HG02943 (cell line): ENCODE results near the gene TOMM70.
A peak's percentile ranks its signal among the peaks of the same experiment; 100 is the strongest.
"Not testable (repeated sequence)": the region's sequence is repeated elsewhere in the genome, so short reads cannot be mapped to it uniquely, and the experiment has no call there.

Experiments used
- ATAC-seq: cut with Tn5 transposase; IDR thresholded peaks from one replicate; pipeline ENCODE4 v1.9.1; 2021; ENCODE audit warnings: mild to moderate bottlenecking, low read depth, moderate library complexity; ENCODE audit not compliant: unreplicated experiment

Gene TOMM70

GRCh38 chr3:100400780-100401673 is at the start of gene TOMM70, which contains the start of gene LNP1:
Gene TOMM70, minus strand, starts transcription at chr3:100401089. Its CDS starts 140 bp downstream, at chr3:100400949.
Gene LNP1, plus strand, starts transcription at chr3:100401539. Its CDS starts 28,191 bp downstream, at chr3:100429730.
- ATAC-seq: peak; percentile 94

DNA sequence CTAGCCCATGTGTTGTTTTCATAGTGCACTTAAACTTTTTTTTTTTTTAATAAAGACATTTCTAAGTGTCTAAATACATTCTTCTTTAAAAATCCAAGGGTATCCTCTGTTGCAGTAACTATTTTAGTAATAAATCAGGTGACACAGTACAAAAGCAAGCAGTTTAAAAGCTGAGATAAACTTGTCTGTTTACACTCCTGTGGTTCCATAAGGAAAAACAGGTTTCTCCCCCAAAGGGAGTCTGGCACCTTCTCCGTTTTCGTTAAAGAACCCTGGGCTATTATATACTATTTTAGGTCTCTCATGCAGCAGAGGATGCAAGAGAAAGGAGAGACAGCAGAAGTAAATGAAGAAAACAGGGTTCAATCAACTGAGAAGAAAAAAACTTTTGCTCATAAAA is 48.3 kb upstream of the TOMM70 start:
- no peak for ATAC-seq

GRCh38 chr3:100448079-100448478 is 47.2 kb upstream of the TOMM70 start:
- no peak for ATAC-seq

DNA sequence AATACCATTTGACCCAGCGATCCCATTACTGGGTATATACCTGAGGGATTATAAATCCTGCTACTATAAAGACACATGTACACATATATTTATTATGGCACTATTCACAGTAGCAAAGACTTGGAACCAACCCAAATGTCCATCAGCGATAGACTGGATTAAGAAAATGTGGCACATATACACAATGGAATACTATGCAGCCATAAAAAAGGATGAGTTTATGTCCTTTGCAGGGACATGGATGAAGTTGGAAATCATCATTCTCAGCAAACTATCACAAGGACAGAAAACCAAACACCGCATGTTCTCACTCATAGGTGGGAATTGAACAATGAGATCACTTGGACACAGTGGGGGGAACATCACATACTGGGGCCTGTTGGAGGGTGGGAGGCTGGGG is 46.2 kb upstream of the TOMM70 start:
- ATAC-seq: not testable (repeated sequence)

DNA sequence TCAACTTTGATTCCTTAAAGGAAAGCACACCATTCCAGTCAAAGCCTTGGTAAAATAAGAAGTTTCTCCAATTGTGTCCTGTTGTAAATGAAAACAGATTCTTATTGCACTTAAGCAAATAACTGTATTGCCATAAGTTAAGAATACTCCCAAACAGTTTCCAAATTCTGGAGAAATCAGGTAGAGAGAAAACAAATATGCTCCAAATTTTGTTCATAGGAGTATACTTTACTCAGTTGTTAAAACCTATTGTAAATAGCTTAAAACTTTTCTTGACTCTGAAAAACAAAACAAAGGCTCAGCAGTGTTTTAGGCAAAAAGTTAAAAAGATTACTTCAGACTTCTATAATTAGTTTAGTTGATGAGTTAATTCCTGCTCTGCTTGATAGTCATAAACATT is 42.8 kb upstream of the TOMM70 start:
- ATAC-seq: no peak

DNA sequence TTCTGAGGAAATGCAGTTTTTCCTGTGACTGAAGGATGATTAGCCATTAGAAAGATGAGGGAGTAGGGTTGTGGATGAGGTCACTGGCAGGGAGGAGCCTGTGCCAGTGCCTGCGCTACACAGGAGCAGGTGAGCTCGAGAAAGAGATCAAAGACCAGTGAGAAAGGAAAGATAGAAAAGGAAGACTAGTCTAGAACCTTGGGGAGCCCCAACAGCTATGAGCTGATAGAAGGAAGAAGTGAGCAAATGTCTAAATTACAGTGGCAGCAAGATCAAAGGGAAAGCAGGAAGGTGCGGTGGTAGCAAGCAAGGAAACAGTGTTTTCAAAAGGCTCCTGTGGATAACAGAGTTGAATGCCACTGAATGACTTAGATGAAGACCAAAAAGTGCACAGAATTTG is 40.0 kb upstream of the TOMM70 start:
- no peak for ATAC-seq

- ATAC-seq: no peak
Measured at GRCh38 chr3:100438623-100438974, 37.7 kb upstream of the TOMM70 start.

- ATAC-seq: no peak
Measured at GRCh38 chr3:100437721-100438622, 37.1 kb upstream of the TOMM70 start.

- ATAC-seq: no peak
Measured at GRCh38 chr3:100436951-100437350, 36.1 kb upstream of the TOMM70 start.

GRCh38 chr3:100429187-100429716 is 28.4 kb upstream of the TOMM70 start:
- ATAC-seq: no peak

- ATAC-seq: no peak
Measured at GRCh38 chr3:100427699-100428098, 26.8 kb upstream of the TOMM70 start.

- ATAC-seq: no peak
Measured at GRCh38 chr3:100426067-100426682, 25.3 kb upstream of the TOMM70 start.

DNA sequence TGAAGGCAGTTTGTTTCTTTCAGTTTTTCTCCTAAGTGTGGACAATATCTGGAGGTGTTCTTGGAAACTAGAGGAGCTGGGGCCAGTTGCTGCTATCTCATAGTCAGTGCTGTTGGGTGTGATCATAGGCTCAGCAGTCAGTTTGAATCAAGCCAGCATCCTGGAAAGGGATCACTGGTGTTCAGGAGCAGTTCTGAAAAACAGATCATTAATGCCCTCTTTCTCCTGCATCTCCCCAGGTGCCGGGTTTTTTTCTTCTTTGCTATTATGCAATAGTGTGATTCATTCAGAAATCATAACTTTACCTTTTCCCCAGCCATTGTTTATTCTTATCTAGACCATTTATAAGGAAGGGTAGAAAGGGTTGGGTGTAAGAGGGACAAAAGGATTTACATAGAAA is 24.4 kb upstream of the TOMM70 start:
- no peak for ATAC-seq

DNA sequence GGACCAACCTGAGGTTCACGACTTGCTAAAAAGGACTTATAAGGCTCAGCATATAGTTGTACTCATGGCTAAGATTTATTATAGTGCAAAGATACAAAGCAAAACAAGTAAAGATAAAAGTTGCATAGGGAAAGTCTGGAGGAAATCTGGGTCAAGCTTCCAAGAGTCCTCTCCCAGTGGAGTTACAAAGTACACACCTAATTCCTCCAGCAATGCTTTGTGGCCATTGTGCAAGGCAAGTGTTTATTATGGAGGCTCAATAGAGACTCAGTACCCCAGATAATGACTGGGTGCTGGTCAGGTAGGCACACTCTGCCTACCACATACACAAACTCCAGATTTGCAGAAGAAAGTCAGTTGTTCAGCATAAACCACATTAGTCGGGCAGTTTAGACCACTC is 23.4 kb upstream of the TOMM70 start:
- no peak for ATAC-seq

GRCh38 chr3:100423611-100424010 is 22.7 kb upstream of the TOMM70 start:
- ATAC-seq: no peak

DNA sequence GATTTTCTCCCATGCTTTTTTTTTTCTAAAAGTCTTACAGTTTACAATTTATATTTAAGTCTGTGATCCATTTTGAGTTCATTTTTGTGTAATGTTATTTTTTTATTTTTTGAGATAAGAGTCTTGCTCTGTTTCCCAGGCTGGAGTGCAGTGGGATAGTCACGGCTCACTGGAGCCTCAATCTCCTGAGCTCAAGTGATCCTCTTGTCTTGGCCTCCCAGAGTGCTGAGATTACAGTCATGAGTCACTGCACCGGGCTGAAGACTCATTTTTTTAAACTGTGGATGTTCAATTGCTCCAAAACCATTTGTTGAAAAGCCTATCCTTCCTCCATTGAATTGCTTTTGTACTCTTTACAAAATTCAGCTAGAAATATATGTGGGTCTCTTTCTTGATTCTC is 20.0 kb upstream of the TOMM70 start:
- no peak for ATAC-seq

DNA sequence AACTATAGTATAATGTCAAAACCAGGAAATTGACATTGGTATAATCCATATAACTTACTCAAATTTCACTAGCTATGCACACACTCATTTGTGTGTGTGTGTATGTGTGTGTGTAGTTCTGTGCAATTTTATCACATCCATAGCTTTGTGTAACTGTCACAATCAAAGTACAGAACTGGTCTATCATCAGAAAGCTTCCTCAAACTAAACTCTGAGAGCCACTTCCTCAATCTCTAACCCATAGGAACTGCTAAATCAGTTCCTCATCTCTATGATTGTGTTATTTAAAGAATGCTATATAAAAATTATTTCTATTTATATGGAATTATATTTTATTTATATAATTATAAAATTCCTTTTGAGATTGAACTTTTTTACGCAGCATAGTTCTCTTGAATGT is 18.5 kb upstream of the TOMM70 start:
- no peak for ATAC-seq

DNA sequence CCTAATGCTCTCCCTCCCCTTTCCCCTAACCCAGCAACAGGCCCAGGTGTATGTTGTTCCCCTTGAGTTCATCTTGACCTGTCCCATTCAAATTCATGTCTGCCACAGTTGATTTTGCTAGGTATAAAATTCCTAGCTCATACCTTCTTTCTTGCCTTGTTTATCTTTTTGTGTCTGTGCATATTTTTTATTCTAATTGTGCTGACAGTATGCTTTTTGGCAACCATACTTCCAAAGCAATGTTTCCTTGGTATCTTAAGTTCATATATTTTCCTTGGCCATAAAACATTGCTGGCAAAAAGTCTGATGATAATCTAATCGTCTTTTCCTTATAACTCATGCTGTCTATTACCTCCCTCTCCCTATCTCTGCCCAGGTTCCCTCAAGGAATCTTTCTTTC is 16.0 kb upstream of the TOMM70 start:
- no peak for ATAC-seq

DNA sequence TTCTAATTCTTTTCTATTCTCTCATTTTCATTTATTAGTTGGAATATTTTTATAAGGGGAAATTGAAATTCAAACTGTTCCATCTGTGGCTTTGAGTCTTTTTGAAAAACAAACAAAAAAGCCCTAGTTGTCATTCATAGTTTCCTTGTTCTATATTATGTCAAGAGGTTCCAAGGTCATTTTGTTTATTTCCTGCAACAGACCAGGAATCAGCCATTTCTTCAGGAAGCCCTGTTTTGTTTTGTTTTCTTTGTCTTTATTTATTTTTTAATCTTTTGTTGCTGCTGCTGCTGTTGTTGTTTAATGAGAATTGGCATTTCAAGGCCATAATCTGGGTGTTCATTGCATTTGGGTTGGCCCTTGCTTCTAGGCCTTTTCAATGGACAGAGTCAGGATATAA is 15.3 kb upstream of the TOMM70 start:
- no peak for ATAC-seq

DNA sequence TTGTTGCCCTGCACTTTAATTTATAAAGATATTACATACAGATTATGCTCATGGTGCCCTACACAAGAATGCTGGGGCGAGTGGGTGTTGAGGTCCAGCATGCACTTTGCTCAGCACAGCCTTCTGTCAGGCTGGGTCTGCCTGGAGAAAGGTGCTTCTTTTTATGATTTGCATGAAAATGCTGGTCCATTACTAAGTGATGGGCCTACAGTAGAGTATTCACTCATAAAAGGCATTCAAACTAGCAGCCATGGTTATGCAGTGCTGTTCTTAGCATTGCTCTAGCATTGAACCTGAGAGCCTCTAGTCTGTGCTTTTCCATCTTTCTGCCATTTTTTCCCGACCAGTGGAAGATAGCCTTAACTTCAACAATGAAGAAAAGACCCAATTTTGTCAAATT is 12.7 kb upstream of the TOMM70 start:
- no peak for ATAC-seq
